HCT116 (cell line): ENCODE measurements around the gene ERBB4. TPM values are rescaled to one million over a fixed set of nuclear protein-coding genes. Genes with fewer than 3 reads are reported as not detected.

Experiments used
- ATAC-seq: fragments of 200-7000 bp; cut with Tn5 transposase; 2 replicates; pipeline ENCODE4 v1.9.1; 2020; ENCODE audit warnings: mild to moderate bottlenecking, moderate library complexity
- BruUV-seq: library from RNA; stranded (reverse); fragments of 400-500 nt; replicated peaks from 2 replicates; lab custom pipeline; 2021; lab: Mats Ljungman, UMichigan
- CTCF ChIA-PET: fragments of 300-600 bp; sonication (Branson Sonifier 250); formaldehyde crosslinking; loops from one replicate; lab custom pipeline; 2021; ENCODE audit warnings: antibody characterized with exemption; lab: Charles Lee
- POLR2A ChIA-PET: fragments of 300-600, 350-600 bp; sonication (Branson Sonifier 250); formaldehyde crosslinking; loops from one replicate; lab custom pipeline; 2021; ENCODE audit warnings: antibody characterized with exemption; lab: Charles Lee
- RAD21 ChIA-PET, 2 experiments: fragments of 300-600 bp; sonication (Branson Sonifier 250); formaldehyde crosslinking; loops; one replicate each; lab custom pipeline; 2023; ENCODE audit warnings: low total read pairs in 2 of 2; ENCODE audit not compliant: uncharacterized antibody in 2 of 2, unreplicated experiment in 2 of 2, low non-redundant PET in 1 of 2; lab: Charles Lee
- DNase-seq: peaks from one replicate; pipeline ENCODE4 v3.0.0-alpha.2; 2010; ENCODE audit warnings: low read depth, low spot score
- H2AFZ ChIP-seq: fragments of 200-600 bp; shearing (Covaris generic), sonication (generic); 2 replicates; pipeline ENCODE4 v1.6.1; 2017; ENCODE audit warnings: low read depth, mixed run types, mixed read lengths, antibody characterized with exemption, low read length; ENCODE audit not compliant: poor library complexity, severe bottlenecking
- H3K27ac ChIP-seq: 2 replicates; pipeline ENCODE4 v1.5.1; 2012; ENCODE audit warnings: low read depth, low read length
- H3K27me3 ChIP-seq: fragments of 200-600 bp; sonication (generic); 2 replicates; pipeline ENCODE4 v1.6.1; 2016; ENCODE audit warnings: mixed run types, low read length, mixed read lengths; ENCODE audit not compliant: insufficient read depth
- H3K36me3 ChIP-seq, 2 experiments: fragments of 200-500 bp in 1 of 2; fragments of 200-600 bp in 1 of 2; sonication (Bioruptor generic) in 1 of 2; sonication (generic) in 1 of 2; 2 replicates each; pipeline versions ENCODE4 v1.5.1 to v1.6.1; 2014 to 2016; ENCODE audit warnings: low read length in 2 of 2, inconsistent platforms in 1 of 2, mixed read lengths in 1 of 2, mixed run types in 1 of 2; ENCODE audit not compliant: insufficient read depth in 2 of 2, control insufficient read depth in 1 of 2
- H3K4me1 ChIP-seq, 2 experiments: fragments of 200-600 bp in 1 of 2; sonication (generic) in 1 of 2; 2 replicates each; pipeline versions ENCODE4 v1.5.1 to v1.6.1; 2012 to 2017; ENCODE audit warnings: low read length in 2 of 2, inconsistent platforms in 1 of 2, mild to moderate bottlenecking in 1 of 2, mixed read lengths in 1 of 2, mixed run types in 1 of 2, moderate library complexity in 1 of 2; ENCODE audit not compliant: insufficient read depth in 2 of 2, control insufficient read depth in 1 of 2
- H3K4me2 ChIP-seq: fragments of 200-600 bp; sonication (generic); 2 replicates; pipeline ENCODE4 v1.6.1; 2017; ENCODE audit warnings: mixed run types, low read length, mixed read lengths
- H3K4me3 ChIP-seq, 2 experiments: fragments of 200-600 bp in 1 of 2; sonication (generic) in 1 of 2; replicated peaks in 1 of 2; 2 replicates each; pipeline ENCODE4 v1.5.1; 2011 to 2016; ENCODE audit warnings: low read length in 2 of 2, control low read depth in 1 of 2, low read depth in 1 of 2, mild to moderate bottlenecking in 1 of 2, mixed read lengths in 1 of 2, mixed run types in 1 of 2
- H3K79me2 ChIP-seq: fragments of 200-600 bp; sonication (generic); 2 replicates; pipeline ENCODE4 v1.6.1; 2017; ENCODE audit warnings: mild to moderate bottlenecking, mixed run types, low read length, moderate library complexity, mixed read lengths; ENCODE audit not compliant: insufficient read depth
- H3K9ac ChIP-seq: fragments of 200-600 bp; sonication (generic); 2 replicates; pipeline ENCODE4 v1.6.1; 2016; ENCODE audit warnings: low read length, mixed read lengths
- H3K9me2 ChIP-seq: fragments of 200-600 bp; sonication (generic), shearing (Covaris generic); 2 replicates; pipeline ENCODE4 v1.6.1; 2017; ENCODE audit warnings: mixed run types, mild to moderate bottlenecking, moderate library complexity; ENCODE audit not compliant: insufficient read depth
- H3K9me3 ChIP-seq, 2 experiments: fragments of 200-500 bp in 1 of 2; fragments of 200-600 bp in 1 of 2; sonication (Bioruptor generic) in 1 of 2; sonication (generic) in 1 of 2; 2 replicates each; pipeline ENCODE4 v1.6.1; 2014 to 2017; ENCODE audit warnings: low read length in 2 of 2, mixed read lengths in 2 of 2, inconsistent platforms in 1 of 2, low read depth in 1 of 2, mild to moderate bottlenecking in 1 of 2, mixed run types in 1 of 2, moderate library complexity in 1 of 2; ENCODE audit not compliant: control insufficient read depth in 1 of 2, insufficient read depth in 1 of 2
- H4K20me1 ChIP-seq: fragments of 200-600 bp; sonication (generic), shearing (Covaris generic); 2 replicates; pipeline ENCODE4 v1.6.1; 2017; ENCODE audit warnings: mixed run types, mild to moderate bottlenecking, moderate library complexity; ENCODE audit not compliant: insufficient read depth
- CEBPB ChIP-seq: IDR thresholded peaks from 2 replicates; pipeline ENCODE4 v1.6.1; 2012; ENCODE audit warnings: low read depth
- ELF1 ChIP-seq: IDR thresholded peaks from 2 replicates; pipeline ENCODE4 v1.6.1; 2012; ENCODE audit warnings: low read depth, borderline replicate concordance
- EZH2phosphoT487 ChIP-seq: fragments of 200-600 bp; IDR thresholded peaks from 2 replicates; pipeline ENCODE4 v1.6.1; 2018; ENCODE audit warnings: antibody characterized with exemption, borderline replicate concordance
- POLR2AphosphoS5 ChIP-seq: IDR thresholded peaks from 2 replicates; pipeline ENCODE4 v1.6.1; 2011; ENCODE audit warnings: mild to moderate bottlenecking, low read depth, low read length, moderate library complexity
- RAD21 ChIP-seq: IDR thresholded peaks from 2 replicates; pipeline ENCODE4 v1.6.1; 2012; ENCODE audit warnings: low read depth, mild to moderate bottlenecking
- SIN3A ChIP-seq: IDR thresholded peaks from 2 replicates; pipeline ENCODE4 v1.6.1; 2012; ENCODE audit warnings: low read depth
- SRF ChIP-seq: IDR thresholded peaks from 2 replicates; pipeline ENCODE4 v1.6.1; 2012; ENCODE audit warnings: low read depth
- ZNF274 ChIP-seq: fragments of 200-500 bp; sonication (Bioruptor generic); IDR thresholded peaks from 2 replicates; pipeline ENCODE4 v1.6.1; 2014; ENCODE audit warnings: mild to moderate bottlenecking, low read depth, low read length, inconsistent platforms
- intact Hi-C: fragments of 100-400 bp; cut with micrococcal nuclease; formaldehyde crosslinking; loops from 2 replicates; pipeline ENCODE4 v1.10.0; 2022
- total RNA-seq: library from RNA; stranded (reverse); gene quantifications from one replicate; pipeline ENCODE4 v1.2.1, GENCODE V29; 2021; ENCODE audit not compliant: unreplicated experiment
- TF ChIP-seq, protein P1 (sequence below): IDR thresholded peaks from 2 replicates; pipeline ENCODE4 v1.6.1; 2011; ENCODE audit warnings: mild to moderate bottlenecking, low read length, moderate library complexity; ENCODE audit not compliant: insufficient replicate concordance; ENCODE audit errors: extremely low read depth

ERBB4 gene
- total RNA-seq, 1 experiment from 2014 or later, result 0.10 TPM

DNA sequence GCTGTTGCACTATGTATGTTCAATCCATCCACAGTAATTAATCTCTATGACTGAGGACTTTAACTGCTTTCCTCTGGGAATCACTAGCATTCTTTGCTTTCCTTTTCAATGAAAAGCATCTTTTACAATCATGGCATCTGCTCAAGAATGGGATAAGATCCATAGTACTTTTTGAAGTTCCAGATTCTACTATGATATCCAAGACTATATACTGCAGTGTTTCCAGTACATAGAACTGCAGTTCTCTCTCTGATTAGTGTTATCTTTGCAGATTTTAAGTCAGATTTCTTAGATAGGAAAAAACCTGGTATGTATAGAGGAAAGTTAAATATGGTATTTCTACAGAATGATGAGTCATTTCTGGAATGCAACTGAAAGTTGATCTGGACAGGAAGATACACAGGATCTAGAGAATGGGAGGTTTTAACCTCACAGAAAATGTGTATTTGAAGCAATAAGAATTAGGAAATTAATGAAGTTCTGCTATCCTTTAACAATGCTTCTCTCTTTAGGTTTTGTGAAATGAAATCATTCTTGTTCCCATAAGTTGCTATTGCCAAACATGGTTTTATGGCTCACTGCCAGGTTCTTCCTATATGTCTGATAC lies 670.7 kb downstream of the ERBB4 start (continued):
- TF ChIP-seq, protein P1, sequence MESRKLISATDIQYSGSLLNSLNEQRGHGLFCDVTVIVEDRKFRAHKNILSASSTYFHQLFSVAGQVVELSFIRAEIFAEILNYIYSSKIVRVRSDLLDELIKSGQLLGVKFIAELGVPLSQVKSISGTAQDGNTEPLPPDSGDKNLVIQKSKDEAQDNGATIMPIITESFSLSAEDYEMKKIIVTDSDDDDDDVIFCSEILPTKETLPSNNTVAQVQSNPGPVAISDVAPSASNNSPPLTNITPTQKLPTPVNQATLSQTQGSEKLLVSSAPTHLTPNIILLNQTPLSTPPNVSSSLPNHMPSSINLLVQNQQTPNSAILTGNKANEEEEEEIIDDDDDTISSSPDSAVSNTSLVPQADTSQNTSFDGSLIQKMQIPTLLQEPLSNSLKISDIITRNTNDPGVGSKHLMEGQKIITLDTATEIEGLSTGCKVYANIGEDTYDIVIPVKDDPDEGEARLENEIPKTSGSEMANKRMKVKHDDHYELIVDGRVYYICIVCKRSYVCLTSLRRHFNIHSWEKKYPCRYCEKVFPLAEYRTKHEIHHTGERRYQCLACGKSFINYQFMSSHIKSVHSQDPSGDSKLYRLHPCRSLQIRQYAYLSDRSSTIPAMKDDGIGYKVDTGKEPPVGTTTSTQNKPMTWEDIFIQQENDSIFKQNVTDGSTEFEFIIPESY, result no peak
- no peak for TF ChIP-seq ELF1
- TF ChIP-seq ZNF274, result no peak
- TF ChIP-seq CEBPB, result no peak
- no peak for TF ChIP-seq SRF
- TF ChIP-seq RAD21, result no peak
- no peak for TF ChIP-seq EZH2phosphoT487
- no peak for TF ChIP-seq POLR2AphosphoS5

DNA sequence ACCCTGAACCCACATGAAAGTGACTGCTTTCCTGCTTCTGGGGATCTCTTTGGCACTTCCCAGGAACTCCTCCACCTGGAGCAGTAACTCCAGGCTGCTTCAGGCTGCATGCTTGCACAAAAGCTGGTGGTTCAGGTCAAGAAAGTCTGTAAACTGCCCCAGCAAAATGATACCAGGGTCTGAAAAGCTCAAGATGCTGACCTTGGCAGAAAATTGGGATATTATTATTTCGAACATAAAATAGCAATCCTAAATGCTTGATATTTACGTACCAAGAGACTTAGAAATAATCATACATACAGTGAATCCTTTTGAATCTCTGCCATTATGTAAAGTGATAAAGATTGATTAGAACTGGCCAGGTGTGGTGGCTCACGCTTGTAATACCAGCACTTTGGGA lies 674.3 kb downstream of the ERBB4 start:
- Histone ChIP-seq H3K4me3 (no peak overlapping the region), H3K9me3 (no peaks in the 10 kb centered on the region), H3K4me1 (no peaks in the 10 kb centered on the region; a peak in 1 of 4 replicates), H4K20me1 (no peaks in the 10 kb centered on the region), H3K9ac (no peak overlapping the region), H3K79me2 (no peaks in the 10 kb centered on the region), H3K27ac (no peak overlapping the region), H3K36me3 (no peaks in the 10 kb centered on the region), H3K27me3 (no peaks in the 10 kb centered on the region), H3K4me2 (no peak overlapping the region), H3K9me2 (no peaks in the 10 kb centered on the region), H2AFZ (no peak overlapping the region)
- BruUV-seq, result no TSS peak
- no peak for ATAC-seq
- intact Hi-C loops, result no loop called here
- ChIA-PET CTCF (no interaction called here), RAD21 (no interaction called here), POLR2A (no interaction called here)
- no peak for DNase-seq
- TF ChIP-seq ELF1 (no peak), SIN3A (no peak)
